Measurements from ENCODE around the gene IMPA2. TPM values are rescaled to one million over a fixed set of nuclear protein-coding genes. Genes with fewer than 3 reads are reported as not detected.
A peak's percentile ranks its signal among the peaks of the same experiment; 100 is the strongest.
"Not testable (repeated sequence)": the region's sequence is repeated elsewhere in the genome, so short reads cannot be mapped to it uniquely, and the experiment has no call there.

IMPA2 gene
- total RNA-seq, 1 experiment from 2014 or later: 12.8 TPM

- Mint-ChIP-seq H3K9me3 (ENCODE audit: unreplicated experiment) (no peaks in the 10 kb centered on the region), H3K36me3 (ENCODE audit: insufficient read depth, unreplicated experiment) (no peaks in the 10 kb centered on the region), H3K27me3 (ENCODE audit: insufficient read depth, unreplicated experiment) (no peaks in the 10 kb centered on the region), H3K27ac (ENCODE audit: low read depth, unreplicated experiment) (no peak overlapping the region), H3K4me3 (ENCODE audit: unreplicated experiment) (no peak overlapping the region), H3K4me1 (ENCODE audit: insufficient read depth, unreplicated experiment) (no peaks in the 10 kb centered on the region)
- no peak for TF ChIP-seq CTCF (IDR thresholded peaks at IDR 0.05; ENCODE audit: unreplicated experiment)
- intact Hi-C loops (cut with micrococcal nuclease): no loop called here
- POLR2A ChIA-PET: interaction anchor here (1.4 kb wide), 1 partner anchor 17 kb away, joined by 3 read pairs; no protein-coding TSS in a partner anchor
- DNase-seq (ENCODE audit: unreplicated experiment): no peak
- BruUV-seq (replicated peaks): no TSS peak
- CTCF ChIA-PET: interaction anchor here (0.5 to 1.4 kb wide), 5 partner anchors 30 to 315 kb away, joined by 3 read pairs; no protein-coding TSS in a partner anchor
Observed at GRCh38 chr18:12068950-12069320, 87.6 kb downstream of the IMPA2 start.

GRCh38 chr18:12071066-12071465 lies 89.8 kb downstream of the IMPA2 start:
- H3K36me3 Mint-ChIP-seq (ENCODE audit: insufficient read depth, unreplicated experiment); H3K4me1 Mint-ChIP-seq (ENCODE audit: insufficient read depth, unreplicated experiment); H3K27me3 Mint-ChIP-seq (ENCODE audit: insufficient read depth, unreplicated experiment); POLR2A ChIA-PET; BruUV-seq (replicated peaks); DNase-seq (ENCODE audit: unreplicated experiment); intact Hi-C loops (cut with micrococcal nuclease); H3K9me3 Mint-ChIP-seq (ENCODE audit: unreplicated experiment); CTCF ChIA-PET; H3K27ac Mint-ChIP-seq (ENCODE audit: low read depth, unreplicated experiment); H3K4me3 Mint-ChIP-seq (ENCODE audit: unreplicated experiment): not testable (repeated sequence)

- intact Hi-C loops (cut with micrococcal nuclease): no loop called here
- DNase-seq (ENCODE audit: unreplicated experiment): no peak
- no peak for TF ChIP-seq CTCF (IDR thresholded peaks at IDR 0.05; ENCODE audit: unreplicated experiment)
- H3K27me3 Mint-ChIP-seq (ENCODE audit: insufficient read depth, unreplicated experiment): no peaks in the 10 kb centered on the region
- no TSS peak for BruUV-seq (replicated peaks)
- H3K36me3 Mint-ChIP-seq (ENCODE audit: insufficient read depth, unreplicated experiment): no peaks in the 10 kb centered on the region
- H3K9me3 Mint-ChIP-seq (ENCODE audit: unreplicated experiment): no peaks in the 10 kb centered on the region
- POLR2A ChIA-PET: interaction anchor here (0.7 kb wide), 1 partner anchor 210 kb away, joined by 3 read pairs; no protein-coding TSS in a partner anchor
- H3K4me1 Mint-ChIP-seq (ENCODE audit: insufficient read depth, unreplicated experiment): no peaks in the 10 kb centered on the region
- no peak overlapping the region for H3K27ac Mint-ChIP-seq (ENCODE audit: low read depth, unreplicated experiment)
- CTCF ChIA-PET: interaction anchor here (0.7 to 1.1 kb wide), 3 partner anchors 34 to 347 kb away, joined by 3 to 5 read pairs (median 3); no protein-coding TSS in a partner anchor
- H3K4me3 Mint-ChIP-seq (ENCODE audit: unreplicated experiment): no peak overlapping the region
Observed at GRCh38 chr18:12072996-12073395, 91.7 kb downstream of the IMPA2 start.

GRCh38 chr18:12074736-12075135 lies 93.4 kb downstream of the IMPA2 start:
- no TSS peak for BruUV-seq (replicated peaks)
- DNase-seq (ENCODE audit: unreplicated experiment): peak; percentile 6
- CTCF ChIA-PET: interaction anchor here (0.6 to 1.4 kb wide), 12 partner anchors 84 to 556 kb away, joined by 3 to 9 read pairs (median 4); no protein-coding TSS in a partner anchor
- no peak for TF ChIP-seq CTCF (IDR thresholded peaks at IDR 0.05; ENCODE audit: unreplicated experiment)
- H3K4me1 Mint-ChIP-seq (ENCODE audit: insufficient read depth, unreplicated experiment): peaks cover 4% of the 10 kb centered on the region
- H3K27ac Mint-ChIP-seq (ENCODE audit: low read depth, unreplicated experiment): no peak overlapping the region
- H3K4me3 Mint-ChIP-seq (ENCODE audit: unreplicated experiment): no peak overlapping the region
- no peaks in the 10 kb centered on the region for H3K36me3 Mint-ChIP-seq (ENCODE audit: insufficient read depth, unreplicated experiment)
- H3K27me3 Mint-ChIP-seq (ENCODE audit: insufficient read depth, unreplicated experiment): no peaks in the 10 kb centered on the region
- no peaks in the 10 kb centered on the region for H3K9me3 Mint-ChIP-seq (ENCODE audit: unreplicated experiment)
- intact Hi-C loops (cut with micrococcal nuclease): loop anchor here (2.0 kb wide), 1 partner anchor 162 kb away; no protein-coding TSS in a partner anchor
- POLR2A ChIA-PET: interaction anchor here (0.7 kb wide), 1 partner anchor 35 kb away, joined by 5 read pairs; no protein-coding TSS in a partner anchor
